T-helper 1 cell (primary cell): ENCODE measurements around the gene KCNH3.
"Not testable (repeated sequence)": the region's sequence is repeated elsewhere in the genome, so short reads cannot be mapped to it uniquely, and the experiment has no call there.

Experiments
- DNase-seq, 5 donors: peaks; one replicate each; pipeline ENCODE4 v3.0.0-alpha.2; 2012 to 2020

The KCNH3 gene

DNA sequence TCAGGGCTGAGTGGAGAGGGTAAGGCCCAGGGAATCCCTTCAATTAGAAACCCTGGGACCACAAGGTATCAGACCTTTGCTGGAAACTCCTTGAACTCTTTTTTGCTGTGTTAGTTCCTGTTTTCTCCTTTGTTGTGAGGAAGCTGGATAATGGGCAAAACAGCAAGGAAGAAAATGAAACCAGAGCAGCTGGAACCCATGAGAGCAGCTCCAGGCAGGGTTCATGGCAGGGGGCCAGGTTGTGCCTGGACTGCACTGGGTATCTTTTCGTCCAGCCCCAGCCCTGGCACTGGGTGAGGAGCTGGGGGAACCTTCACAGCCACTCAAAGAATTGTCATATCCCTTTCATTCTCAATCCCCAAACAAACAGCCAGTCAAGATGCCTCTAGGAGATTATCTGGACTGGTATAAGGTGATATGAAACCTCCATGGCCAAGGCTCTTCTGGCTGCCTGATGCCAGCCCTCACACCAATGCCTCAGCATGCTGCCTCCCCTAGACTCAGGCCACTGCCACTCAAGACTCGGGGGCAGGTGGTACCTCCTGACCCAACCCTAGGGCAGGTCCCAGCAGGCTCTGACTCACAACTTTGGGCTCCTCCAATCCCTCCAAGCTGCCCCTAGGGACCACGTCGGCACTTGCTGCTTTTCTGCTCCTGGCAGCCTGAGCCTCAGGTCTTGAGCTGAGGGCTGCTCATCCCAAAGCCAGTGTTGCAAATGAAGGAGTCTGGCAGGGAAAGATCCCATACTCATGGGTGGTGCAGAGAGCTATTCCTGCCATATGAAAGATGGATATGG, 50.1 kb downstream of the KCNH3 start:
- no peak for DNase-seq

DNA sequence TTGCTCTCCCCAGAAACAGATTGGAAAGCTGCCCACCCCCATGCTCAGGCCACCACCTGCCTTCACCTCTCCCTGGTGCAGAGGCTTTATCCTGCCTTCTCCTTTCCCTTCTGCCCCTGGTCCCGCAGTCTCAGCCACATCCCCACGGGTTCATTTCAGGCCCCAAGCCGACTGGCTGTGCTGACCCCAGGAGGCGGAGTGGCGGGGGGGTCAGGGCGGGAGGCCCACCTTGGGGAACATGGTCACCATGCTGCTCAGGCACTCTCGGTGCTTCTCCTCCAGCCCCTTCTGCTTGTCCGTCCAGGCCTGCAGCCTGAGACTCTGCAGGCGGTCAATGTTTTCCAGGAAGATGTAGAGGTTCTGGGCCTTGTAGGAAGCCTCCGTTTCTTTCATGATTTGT, 59.7 kb downstream of the KCNH3 start:
- no peak for DNase-seq

DNA sequence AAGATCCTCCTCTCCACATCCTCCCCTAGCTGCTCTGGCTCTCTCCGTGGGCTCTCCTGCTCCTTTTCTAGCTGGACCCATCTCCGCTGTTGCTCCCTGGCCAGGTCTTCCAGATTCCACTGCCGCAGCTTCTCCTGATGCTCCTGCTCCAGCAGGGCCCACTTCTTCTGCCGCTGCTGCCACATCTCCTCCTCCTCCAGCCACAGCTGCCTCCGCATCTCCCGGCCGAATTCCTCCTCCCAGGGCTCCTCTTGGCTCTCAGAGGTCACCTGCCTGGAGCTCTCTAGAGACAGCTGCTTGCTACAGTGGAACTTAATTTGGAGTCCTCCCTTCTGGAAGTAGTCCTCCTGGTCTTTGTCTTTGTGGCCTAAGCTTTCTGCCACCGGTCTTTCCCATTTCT, 61.1 kb downstream of the KCNH3 start:
- no peak for DNase-seq

DNA sequence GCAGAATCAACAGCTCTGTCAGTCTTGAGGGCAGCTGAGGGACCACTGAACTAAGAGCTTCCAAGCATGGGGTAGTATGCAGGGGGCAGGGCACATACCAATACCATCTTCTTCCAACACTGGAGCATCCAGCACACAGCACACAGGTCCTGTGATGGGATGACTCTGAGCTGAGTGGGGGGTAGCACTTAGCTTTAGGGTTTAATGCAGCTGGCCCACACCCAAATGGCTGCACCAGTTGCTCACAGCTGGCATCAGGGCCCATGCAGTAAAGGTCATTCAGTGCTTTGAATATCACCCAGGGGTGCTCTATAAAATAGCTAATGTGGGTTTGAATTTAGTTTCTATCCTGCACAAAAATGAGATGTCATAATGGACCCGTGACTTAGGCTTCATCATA, 64.9 kb downstream of the KCNH3 start:
- DNase-seq: no peak

DNA sequence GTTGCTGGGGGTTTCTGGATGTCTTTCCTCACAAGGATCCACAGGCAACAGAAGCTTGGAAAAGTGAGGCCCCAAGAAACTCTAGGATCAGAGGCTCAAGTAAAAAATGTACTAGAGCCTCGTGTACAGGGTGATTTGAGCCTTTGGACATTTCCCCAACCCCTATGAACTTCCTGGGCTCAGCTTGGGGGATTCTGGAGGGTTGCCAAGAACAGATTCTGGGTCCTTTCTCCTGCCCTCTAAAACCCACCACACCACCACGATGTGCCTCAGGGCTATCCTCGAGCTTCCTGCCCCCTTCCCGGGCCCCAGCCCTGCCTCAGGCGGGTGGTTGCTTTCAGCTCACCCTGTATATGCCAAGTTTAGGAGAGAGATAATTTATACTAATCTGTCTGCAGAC, 66.0 kb downstream of the KCNH3 start:
- DNase-seq: no peak

DNA sequence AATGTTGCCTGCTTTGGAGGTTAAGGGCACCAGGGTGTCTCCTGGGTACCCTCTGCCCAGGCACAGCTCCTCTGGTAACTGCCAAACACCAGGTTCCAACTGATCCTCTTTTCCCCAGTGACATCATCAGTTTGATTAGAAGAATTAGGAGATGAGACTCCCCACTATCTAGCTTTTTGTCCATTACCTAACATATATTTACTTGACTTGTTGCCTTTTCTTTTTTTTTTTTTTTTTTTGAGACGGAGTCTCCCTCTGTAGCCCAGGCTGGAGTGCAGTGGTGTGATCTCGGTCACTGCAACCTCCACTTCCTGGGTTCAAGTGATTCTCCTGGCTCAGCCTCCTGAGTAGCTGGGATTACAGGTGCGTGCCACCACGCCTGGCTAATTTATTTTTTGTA, 66.7 kb downstream of the KCNH3 start, which contains the start of gene FAM186B:
Gene FAM186B, minus strand, starts transcription at position 101 of the 400 bp plus-strand sequence. CDS start 162 bp downstream, outside the sequence.
- DNase-seq: not testable (repeated sequence)
